MM.1S (cell line): Measurements from ENCODE around the gene MPG.

Source experiments
- EZH2 ChIP-seq: fragments of 300-600 bp; sonication (generic); optimal IDR thresholded peaks from 2 replicates; pipeline ENCODE3; 2017; ENCODE audit warnings: low read depth, mild to moderate bottlenecking, antibody characterized with exemption, low read length, mixed read lengths
- EZH2phosphoT487 ChIP-seq: fragments of 300-600 bp; sonication (generic); IDR thresholded peaks from 2 replicates; pipeline ENCODE4 v1.6.1; 2018; ENCODE audit warnings: antibody characterized with exemption, low read length
- TF ChIP-seq, protein P1 (sequence below): fragments of 300-600 bp; sonication (generic); IDR thresholded peaks from 2 replicates; pipeline ENCODE4 v1.5.1; 2016; ENCODE audit warnings: antibody characterized with exemption, low read length, mixed read lengths

DNA sequence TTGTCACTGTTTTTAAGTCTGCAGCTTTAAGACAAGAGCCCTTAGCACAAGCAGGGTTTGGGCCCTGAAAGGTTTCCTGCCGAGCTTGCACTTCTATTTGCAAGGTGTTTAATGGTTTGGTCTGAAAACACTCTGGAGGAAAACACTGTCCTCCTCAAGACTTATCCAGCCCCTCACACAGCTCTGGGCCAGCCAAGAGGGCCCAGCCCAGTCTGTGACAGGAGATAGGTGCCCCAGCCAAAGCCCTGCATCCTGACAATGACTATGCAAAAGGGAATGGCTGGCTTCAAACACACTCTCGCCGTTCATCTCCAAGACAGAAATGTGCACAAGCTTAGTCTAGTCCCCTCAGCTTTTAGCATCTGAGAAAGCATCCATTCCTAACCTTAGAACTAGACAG, 26.9 kb downstream of the MPG start:
- TF ChIP-seq, protein P1, sequence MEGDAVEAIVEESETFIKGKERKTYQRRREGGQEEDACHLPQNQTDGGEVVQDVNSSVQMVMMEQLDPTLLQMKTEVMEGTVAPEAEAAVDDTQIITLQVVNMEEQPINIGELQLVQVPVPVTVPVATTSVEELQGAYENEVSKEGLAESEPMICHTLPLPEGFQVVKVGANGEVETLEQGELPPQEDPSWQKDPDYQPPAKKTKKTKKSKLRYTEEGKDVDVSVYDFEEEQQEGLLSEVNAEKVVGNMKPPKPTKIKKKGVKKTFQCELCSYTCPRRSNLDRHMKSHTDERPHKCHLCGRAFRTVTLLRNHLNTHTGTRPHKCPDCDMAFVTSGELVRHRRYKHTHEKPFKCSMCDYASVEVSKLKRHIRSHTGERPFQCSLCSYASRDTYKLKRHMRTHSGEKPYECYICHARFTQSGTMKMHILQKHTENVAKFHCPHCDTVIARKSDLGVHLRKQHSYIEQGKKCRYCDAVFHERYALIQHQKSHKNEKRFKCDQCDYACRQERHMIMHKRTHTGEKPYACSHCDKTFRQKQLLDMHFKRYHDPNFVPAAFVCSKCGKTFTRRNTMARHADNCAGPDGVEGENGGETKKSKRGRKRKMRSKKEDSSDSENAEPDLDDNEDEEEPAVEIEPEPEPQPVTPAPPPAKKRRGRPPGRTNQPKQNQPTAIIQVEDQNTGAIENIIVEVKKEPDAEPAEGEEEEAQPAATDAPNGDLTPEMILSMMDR = no peak
- no peak for TF ChIP-seq EZH2phosphoT487
- TF ChIP-seq EZH2 = no peak
